Lung (tissue), 12 donors: ENCODE data around the gene ZNF527. TPM values are rescaled to one million over a fixed set of nuclear protein-coding genes. Genes with fewer than 3 reads are reported as not detected.

Experiments
- ATAC-seq: fragments of 200-7000 bp; cut with Tn5 transposase; one replicate; pipeline ENCODE4 v1.9.1; 2020; ENCODE audit warnings: moderate number of reproducible peaks; ENCODE audit not compliant: insufficient read depth, low FRiP score
- DNase-seq, 3 donors: peaks; one replicate each; pipeline ENCODE4 v3.0.0-alpha.2; 2013 to 2017
- H3K27ac ChIP-seq, 2 donors: one replicate each; pipeline ENCODE4 v1.5.1; 2013; ENCODE audit warnings: mild to moderate bottlenecking in 2 of 2, moderate library complexity in 2 of 2, control low read depth in 1 of 2, inconsistent platforms in 1 of 2, low read depth in 1 of 2, low read length in 1 of 2
- H3K27me3 ChIP-seq, 3 donors: one replicate each; pipeline ENCODE4 v1.5.1; 2013; ENCODE audit warnings: low read length in 2 of 3; ENCODE audit not compliant: control insufficient read depth in 3 of 3, insufficient read depth in 3 of 3
- H3K36me3 ChIP-seq, 4 donors: one replicate each; pipeline ENCODE4 v1.5.1; 2013; ENCODE audit warnings: low read length in 4 of 4, mild to moderate bottlenecking in 1 of 4, moderate library complexity in 1 of 4; ENCODE audit not compliant: control insufficient read depth in 4 of 4, insufficient read depth in 4 of 4
- H3K4me1 ChIP-seq, 5 donors: one replicate each; pipeline ENCODE4 v1.5.1; 2013; ENCODE audit warnings: low read length in 5 of 5, mild to moderate bottlenecking in 2 of 5, moderate library complexity in 1 of 5; ENCODE audit not compliant: control insufficient read depth in 5 of 5, insufficient read depth in 5 of 5
- H3K4me3 ChIP-seq: one replicate; pipeline ENCODE4 v1.5.1; 2013; ENCODE audit warnings: mild to moderate bottlenecking, control low read depth, moderate library complexity
- H3K9ac ChIP-seq, 2 donors: one replicate each; pipeline ENCODE4 v1.5.1; 2013; ENCODE audit warnings: low read length in 2 of 2, control low read depth in 1 of 2; ENCODE audit not compliant: insufficient read depth in 1 of 2
- H3K9me3 ChIP-seq, 4 donors: one replicate each; pipeline ENCODE4 v1.5.1; 2013; ENCODE audit warnings: low read length in 3 of 4, mild to moderate bottlenecking in 1 of 4, moderate library complexity in 1 of 4; ENCODE audit not compliant: control insufficient read depth in 4 of 4, insufficient read depth in 3 of 4
- CTCF ChIP-seq: IDR thresholded peaks from 2 replicates; pipeline ENCODE4 v1.5.1; 2012; ENCODE audit warnings: mild to moderate bottlenecking; ENCODE audit errors: control extremely low read depth, extremely low read depth
- WGBS, 2 donors: extraction: QIAGEN DNeasy Blood & Tissue Kit; methylation state at CpG; one replicate each; pipeline ENCODE4 v1.1.7; 2013; 5-methylcytosine and 5-hydroxymethylcytosine counted together
- polyA plus RNA-seq, 2 donors: library from polyadenylated mRNA; stranded (reverse); fragments of 200-250 nt; gene quantifications; one replicate each; pipeline ENCODE4 v1.2.1, GENCODE V29; 2013
- total RNA-seq, 2 donors: library from RNA; depleted of rRNA in 1 of 2; stranded (reverse); fragments of >200 nt in 1 of 2; gene quantifications; one replicate each; pipeline ENCODE4 v1.2.1, GENCODE V29; 2014 to 2021
- donor health status: control.
- donor health status: control.
- donor health status: Bipolar disorder and iron deficiency.
- donor health status: healthy.
- donor health status: DM: yes; HTN: yes; CAD: no.

Gene ZNF527
- total and polyA plus RNA-seq, 4 donors: 1.8 to 9.2 (median 3.4) TPM

- Histone ChIP-seq H3K27me3 (no peaks in the 10 kb centered on the region), H3K36me3 (peaks cover 3 to 37% (median 23%) of the 10 kb centered on the region in 4 donors), H3K9ac (no peak overlapping the region), H3K9me3 (peaks cover 18 to 45% (median 34%) of the 10 kb centered on the region in 4 donors), H3K4me1 (no peaks in the 10 kb centered on the region), H3K4me3 (no peak overlapping the region), H3K27ac (no peak overlapping the region)
- no peak for DNase-seq
- ATAC-seq: no peak
- WGBS, 2 donors: 87 to 90% methylated on average over 1 of the region's 1 CpG
- no peak for TF ChIP-seq CTCF
Observed at GRCh38 chr19:37413313-37414084, 42.6 kb downstream of the ZNF527 start.

Other genes starting within 250 kb of the ZNF527 start
- gene ZNF585A, start 198.4 kb upstream of the ZNF527 start, total RNA-seq: 10 to 100 TPM in 1 of 2 donors, 1 to 10 TPM in 1; 8.5 to 17.2 TPM
- gene ZNF585A, start 198.4 kb upstream of the ZNF527 start, polyA plus RNA-seq: 10 to 100 TPM in 1 of 2 donors, 1 to 10 TPM in 1; 9.9 to 12.7 TPM
- gene ZNF585B, start 160.6 kb upstream of the ZNF527 start, total RNA-seq: 10 to 100 TPM; 12.3 to 22.9 TPM
- 1 to 10 TPM; 4.0 to 4.4 TPM for gene ZNF585B, start 160.6 kb upstream of the ZNF527 start, polyA plus RNA-seq
- gene ZNF383, start 152.9 kb upstream of the ZNF527 start, total RNA-seq: 10 to 100 TPM in 1 of 2 donors, 1 to 10 TPM in 1; 9.0 to 19.9 TPM
- gene ZNF383, start 152.9 kb upstream of the ZNF527 start, polyA plus RNA-seq: 1 to 10 TPM; 2.9 to 6.0 TPM
- 10 to 100 TPM in 1 of 2 donors, 1 to 10 TPM in 1; 3.3 to 10.1 TPM for gene ZNF569, start 96.3 kb downstream of the ZNF527 start, total RNA-seq
- gene ZNF569, start 96.3 kb downstream of the ZNF527 start, polyA plus RNA-seq: 1 to 10 TPM; 1.2 to 1.9 TPM
- 1 to 10 TPM; 5.1 to 8.8 TPM for gene ZNF570, start 98.3 kb downstream of the ZNF527 start, total RNA-seq
- 1 to 10 TPM; 1.1 to 1.6 TPM for gene ZNF570, start 98.3 kb downstream of the ZNF527 start, polyA plus RNA-seq
- 10 to 100 TPM in 1 of 2 donors, 1 to 10 TPM in 1; 5.3 to 15.8 TPM for gene ZNF793, start 135.8 kb downstream of the ZNF527 start, total RNA-seq
- gene ZNF793, start 135.8 kb downstream of the ZNF527 start, polyA plus RNA-seq: 1 to 10 TPM; 1.1 to 1.3 TPM
- gene ZNF571, start 223.7 kb downstream of the ZNF527 start, total RNA-seq: 10 to 100 TPM in 1 of 2 donors, 1 to 10 TPM in 1; 3.1 to 12.6 TPM
- gene ZNF571, start 223.7 kb downstream of the ZNF527 start, polyA plus RNA-seq: 1 to 10 TPM; 1.3 to 3.3 TPM
- gene ZNF540, start 223.8 kb downstream of the ZNF527 start, total RNA-seq: 1 to 10 TPM; 2.3 to 5.7 TPM
- 1 to 10 TPM; 1.2 to 3.6 TPM for gene ZNF540, start 223.8 kb downstream of the ZNF527 start, polyA plus RNA-seq